ENCODE measurements around the gene SUPV3L1.

GRCh38 chr10:69182005-69182404 is 2.0 kb downstream of the SUPV3L1 start:
- TF ChIP-seq POLR2A (IDR thresholded peaks at IDR 0.05; ENCODE audit: low read length) = no peak
- TF ChIP-seq GATA1 (IDR thresholded peaks at IDR 0.05; ENCODE audit: low read depth, low read length) = no peak
